Muscle of leg (tissue), 11 donors: Measurements from ENCODE around the gene CAPZB. TPM values are rescaled to one million over a fixed set of nuclear protein-coding genes. Genes with fewer than 3 reads are reported as not detected.
A peak's percentile ranks its signal among the peaks of the same experiment; 100 is the strongest.

Experiments
- DNase-seq: peaks from one replicate; pipeline ENCODE4 v3.0.0; 2013
- H3K27ac ChIP-seq: one replicate; pipeline ENCODE4 v1.5.1; 2013; ENCODE audit warnings: mild to moderate bottlenecking, low read length, control low read depth
- H3K27me3 ChIP-seq: one replicate; pipeline ENCODE4 v1.6.1; 2013; ENCODE audit warnings: low read length; ENCODE audit not compliant: control insufficient read depth, insufficient read depth
- H3K36me3 ChIP-seq: one replicate; pipeline ENCODE4 v1.6.1; 2013; ENCODE audit warnings: low read length; ENCODE audit not compliant: control insufficient read depth, insufficient read depth
- H3K4me1 ChIP-seq: one replicate; pipeline ENCODE4 v1.6.1; 2013; ENCODE audit warnings: low read length; ENCODE audit not compliant: control insufficient read depth, insufficient read depth
- H3K4me3 ChIP-seq: one replicate; pipeline ENCODE4 v1.5.1; 2013; ENCODE audit warnings: low read length, control low read depth
- H3K9me3 ChIP-seq: replicated peaks from 2 replicates; pipeline ENCODE4 v1.6.1; 2013; ENCODE audit warnings: low read depth, low read length; ENCODE audit not compliant: control insufficient read depth
- WGBS: methylation state at CpG from one replicate; pipeline ENCODE4 v1.1.5; 2013; ENCODE audit warnings: missing lambda C conversion rate; ENCODE audit not compliant: insufficient coverage; 5-methylcytosine and 5-hydroxymethylcytosine counted together
- polyA plus RNA-seq, 8 donors: library from polyadenylated mRNA; unstranded; fragments of 120-200 nt; gene quantifications; one replicate each; pipeline versions ENCODE4 v1.2.1 to v1.2.3, GENCODE V29; 2013; ENCODE audit warnings: inconsistent platforms in 1 of 8, low replicate concordance in 1 of 8; ENCODE audit not compliant: insufficient read length in 8 of 8, insufficient read depth in 1 of 8
- total RNA-seq: library from RNA; stranded (reverse); fragments of 120-200 nt; gene quantifications from one replicate; pipeline ENCODE4 v1.2.4, GENCODE V29; 2013

The CAPZB gene
- total and polyA plus RNA-seq, 9 donors = 85.8 to 296 (median 267) TPM

DNA sequence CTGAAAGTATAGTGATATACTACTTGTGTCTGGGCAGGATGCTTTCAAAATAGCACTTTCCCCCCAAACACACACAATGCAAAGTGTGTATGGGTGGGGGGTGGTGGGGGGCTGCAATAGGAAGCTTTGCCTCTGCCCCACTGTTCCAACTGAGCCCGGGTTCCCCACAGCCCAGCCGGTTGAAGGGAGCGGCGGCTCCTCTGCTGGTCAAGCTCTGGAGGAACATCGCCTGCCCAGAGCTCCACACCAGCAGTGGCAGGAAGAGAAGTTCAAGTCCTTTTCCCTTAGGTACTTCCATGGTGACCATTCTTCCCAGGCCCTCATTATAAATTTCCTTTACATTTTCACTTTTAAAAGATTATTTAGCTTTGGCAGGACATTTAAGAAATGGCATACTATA is 74.9 kb downstream of the CAPZB start:
- Histone ChIP-seq H3K27ac (no peak overlapping the region), H3K9me3 (no peaks in the 10 kb centered on the region), H3K4me3 (no peak overlapping the region), H3K27me3 (no peaks in the 10 kb centered on the region), H3K4me1 (peaks cover 54% of the 10 kb centered on the region), H3K36me3 (peaks cover 12% of the 10 kb centered on the region)
- 73% methylated on average over 4 of the region's 5 CpGs for WGBS
- DNase-seq = no peak

DNA sequence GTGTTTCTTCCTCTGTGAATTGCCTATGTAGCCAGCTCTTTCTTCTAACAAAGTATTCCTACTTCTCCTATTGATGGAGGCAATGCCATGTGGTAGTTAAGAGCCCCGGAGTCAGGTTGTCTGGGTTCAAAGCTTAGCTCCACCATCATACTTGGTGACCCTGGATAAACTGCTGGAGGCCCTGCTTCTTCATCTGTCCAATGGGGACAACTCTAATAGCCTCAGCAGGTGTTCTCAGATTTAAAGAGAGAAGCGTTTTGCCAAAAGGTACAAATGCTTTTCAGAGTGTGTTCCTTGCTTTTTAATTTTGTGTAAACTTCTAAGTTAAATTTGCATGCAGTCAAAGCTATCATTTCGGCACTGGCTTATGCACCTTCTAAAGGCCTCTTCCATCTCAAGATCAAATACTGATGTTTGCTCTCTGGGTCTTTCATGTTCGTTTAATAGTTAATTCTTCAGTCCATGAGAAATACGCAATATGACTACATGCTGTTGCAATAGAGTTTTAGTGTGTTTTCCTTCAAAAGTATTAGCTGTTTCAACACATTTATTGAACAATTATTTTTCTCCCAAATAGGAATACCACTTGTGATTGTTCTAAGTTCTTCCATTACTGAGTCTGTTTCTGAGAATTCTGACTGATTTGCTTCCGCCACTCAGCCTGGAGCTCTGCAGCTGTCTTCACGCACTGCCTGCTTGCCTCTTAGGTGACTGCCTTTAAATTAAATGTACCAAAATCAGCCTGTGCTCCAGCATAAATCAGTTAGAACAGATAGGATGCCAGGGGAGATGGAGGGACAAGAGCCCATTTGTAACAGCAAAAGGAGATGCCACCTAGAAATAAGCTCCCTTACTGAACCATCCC is 75.6 kb downstream of the CAPZB start:
- Histone ChIP-seq H3K4me1 (peaks cover 55% of the 10 kb centered on the region), H3K27ac (no peak overlapping the region), H3K36me3 (peaks cover 12% of the 10 kb centered on the region), H3K27me3 (no peaks in the 10 kb centered on the region), H3K9me3 (no peaks in the 10 kb centered on the region), H3K4me3 (no peak overlapping the region)
- DNase-seq = no peak
- 100% methylated on average over 2 of the region's 7 CpGs for WGBS

DNA sequence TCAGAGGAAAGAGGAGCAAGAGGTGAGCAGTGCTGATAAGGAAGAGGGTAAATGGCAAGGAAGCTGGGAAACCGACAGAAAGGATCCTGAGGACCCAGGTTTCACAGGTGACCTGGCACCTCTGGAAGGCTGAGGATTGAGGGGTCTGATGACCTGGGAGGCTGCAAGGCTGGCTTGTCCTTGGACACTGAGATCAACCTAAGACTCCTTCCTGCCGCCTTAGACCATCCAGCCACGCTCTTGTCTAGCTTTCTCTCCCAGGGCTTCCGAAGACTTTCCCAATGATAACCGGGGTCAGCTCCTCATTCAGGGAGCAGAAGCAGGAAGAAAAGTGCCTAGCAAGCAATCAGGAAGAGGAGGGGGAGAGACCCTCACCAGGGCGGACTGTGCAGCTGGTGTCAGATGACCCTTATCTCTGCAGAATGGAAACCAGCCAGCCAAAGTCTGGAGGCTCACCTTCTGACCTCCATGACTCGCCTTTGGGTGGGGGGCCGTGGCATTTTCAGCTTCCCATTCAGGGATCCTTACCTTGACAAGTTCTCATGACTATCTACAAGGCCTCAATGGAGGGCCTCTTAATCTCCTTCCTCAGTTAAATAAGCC is 77.7 kb downstream of the CAPZB start:
- Histone ChIP-seq H3K4me1 (peaks cover 37% of the 10 kb centered on the region), H3K4me3 (no peak overlapping the region), H3K27me3 (no peaks in the 10 kb centered on the region), H3K36me3 (peaks cover 12% of the 10 kb centered on the region), H3K27ac (no peak overlapping the region), H3K9me3 (no peaks in the 10 kb centered on the region)
- WGBS = 68% methylated on average over 7 of the region's 8 CpGs
- no peak for DNase-seq

DNA sequence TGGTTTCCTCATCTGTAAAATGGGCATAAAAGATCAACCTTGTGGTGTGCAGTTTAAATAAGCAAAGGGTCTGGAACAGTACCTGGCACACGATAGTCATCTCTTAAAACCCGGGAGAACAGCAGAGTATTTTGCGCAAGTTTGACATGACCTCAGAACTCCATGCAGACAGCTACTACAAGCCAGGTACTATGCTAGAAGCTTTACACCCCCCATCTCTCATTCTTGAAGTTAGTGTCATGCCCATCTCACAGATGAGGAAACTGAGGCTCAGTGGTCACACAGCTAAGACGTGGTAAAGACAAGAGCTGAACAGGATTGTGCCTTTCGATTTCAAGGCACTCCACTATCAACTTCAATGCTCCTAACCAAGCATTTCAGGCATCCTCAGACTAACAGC is 78.7 kb downstream of the CAPZB start:
- no peak for DNase-seq
- peaks cover 40% of the 10 kb centered on the region for H3K4me1 ChIP-seq
- H3K27ac ChIP-seq = no peak overlapping the region

DNA sequence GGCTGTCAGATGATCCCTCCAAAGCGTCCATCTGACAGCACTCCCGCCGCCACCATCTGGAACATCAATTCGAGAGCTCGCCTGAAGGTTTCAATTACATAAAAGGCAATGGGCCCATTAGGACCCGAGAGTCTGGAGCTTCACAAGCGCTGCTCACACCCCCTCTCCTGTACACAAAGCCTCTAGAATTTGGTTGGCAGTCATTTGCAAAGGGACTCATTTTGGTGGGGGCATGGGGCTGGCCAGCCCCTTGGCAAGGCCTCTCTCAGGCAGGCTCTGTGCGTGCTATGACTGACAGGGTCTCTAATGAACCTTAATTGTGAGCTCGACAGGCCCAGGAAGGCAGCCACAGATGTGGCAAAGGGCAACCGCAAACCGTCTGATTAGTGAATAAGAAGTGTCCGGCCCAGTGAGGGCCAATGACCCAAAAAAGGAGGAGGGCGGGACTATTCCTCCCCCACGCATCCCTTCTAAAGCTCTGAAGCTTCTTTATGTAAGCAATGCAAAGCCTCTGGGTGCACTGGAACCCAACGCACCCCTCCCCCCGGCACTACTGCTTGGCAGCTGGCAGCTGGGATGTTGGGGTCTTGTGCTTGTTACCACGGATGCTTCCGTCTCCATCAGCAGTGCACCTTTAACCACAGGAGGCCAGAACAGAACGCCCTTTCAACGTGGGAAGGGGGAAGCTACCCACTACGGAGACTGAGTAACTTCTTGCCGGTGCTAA is 79.4 kb downstream of the CAPZB start:
- H3K4me1 ChIP-seq = peaks cover 43% of the 10 kb centered on the region
- DNase-seq = peak; percentile 93

More for the DNA sequence above, 78.7 kb downstream of the CAPZB start:
- Histone ChIP-seq H3K36me3 (peaks cover 11% of the 10 kb centered on the region), H3K27me3 (no peaks in the 10 kb centered on the region), H3K9me3 (no peaks in the 10 kb centered on the region), H3K4me3 (no peak overlapping the region)
- no CpG with 5 or more reads among the region's 5 CpGs for WGBS

DNA sequence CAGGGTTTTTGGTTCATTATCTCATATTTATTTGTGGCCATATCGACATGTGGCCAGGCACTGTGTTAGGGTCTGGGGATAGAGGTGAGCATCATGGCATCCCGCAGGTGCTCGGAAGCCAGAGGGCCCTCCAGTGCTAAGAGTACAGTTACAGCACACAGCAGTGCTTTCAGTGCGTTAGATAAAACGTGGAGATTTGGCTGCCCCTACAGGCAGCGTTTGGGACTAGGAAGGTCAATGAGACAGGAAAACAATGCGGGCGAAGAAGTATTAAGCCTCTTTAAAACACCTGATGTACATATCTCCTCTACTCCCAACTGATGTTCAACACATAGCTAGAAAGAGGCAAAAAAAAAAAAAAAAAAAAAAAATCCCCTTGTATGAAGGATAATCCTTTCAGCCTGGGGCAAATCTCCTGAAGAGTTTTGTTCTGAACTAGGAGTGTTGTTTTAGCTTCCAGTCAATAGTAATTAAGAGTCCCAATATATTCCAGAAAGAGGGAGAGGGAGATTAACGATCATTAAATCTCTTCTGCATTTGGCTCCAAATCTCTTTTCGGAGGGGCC is 80.1 kb downstream of the CAPZB start:
- peak; percentile 79 for DNase-seq
- H3K4me3 ChIP-seq = no peak overlapping the region
- peak overlapping the region; percentile 80 for H3K27ac ChIP-seq
- WGBS = 10% methylated on average over 3 of the region's 10 CpGs
- H3K27me3 ChIP-seq = no peaks in the 10 kb centered on the region
- H3K36me3 ChIP-seq = peaks cover 11% of the 10 kb centered on the region
- H3K9me3 ChIP-seq = no peaks in the 10 kb centered on the region
- H3K4me1 ChIP-seq = peaks cover 49% of the 10 kb centered on the region

More for the DNA sequence above, 79.4 kb downstream of the CAPZB start:
- H3K27me3 ChIP-seq = no peaks in the 10 kb centered on the region
- no peaks in the 10 kb centered on the region for H3K9me3 ChIP-seq
- no peak overlapping the region for H3K4me3 ChIP-seq
- peak overlapping the region; percentile 80 for H3K27ac ChIP-seq
- 14% methylated on average over 10 of the region's 22 CpGs for WGBS
- peaks cover 11% of the 10 kb centered on the region for H3K36me3 ChIP-seq

DNA sequence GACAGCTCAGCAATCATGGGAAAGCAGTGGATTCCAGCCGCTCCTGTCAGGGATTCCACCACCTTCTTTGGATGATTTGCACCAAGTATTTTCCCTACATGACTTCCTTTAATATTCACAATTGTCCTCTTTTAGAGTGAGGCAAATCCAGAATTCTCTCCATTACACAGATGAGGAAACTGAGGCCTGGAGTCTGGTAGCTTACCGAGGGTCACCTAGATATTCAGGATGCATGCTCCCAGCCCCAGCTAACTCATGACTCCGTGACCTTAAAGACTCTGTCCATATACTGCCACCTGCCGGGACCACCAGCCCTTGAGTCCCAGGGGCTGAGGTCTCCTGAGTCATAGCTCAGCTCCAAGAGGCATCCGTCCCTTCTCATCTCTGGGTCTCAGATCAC is 80.6 kb downstream of the CAPZB start:
- no peak overlapping the region for H3K4me3 ChIP-seq
- WGBS = 70% methylated on average over 3 of the region's 5 CpGs
- H3K27me3 ChIP-seq = no peaks in the 10 kb centered on the region
- no peak for DNase-seq
- no peak overlapping the region for H3K27ac ChIP-seq
- H3K36me3 ChIP-seq = peaks cover 11% of the 10 kb centered on the region
- H3K4me1 ChIP-seq = peaks cover 53% of the 10 kb centered on the region
- H3K9me3 ChIP-seq = no peaks in the 10 kb centered on the region

DNA sequence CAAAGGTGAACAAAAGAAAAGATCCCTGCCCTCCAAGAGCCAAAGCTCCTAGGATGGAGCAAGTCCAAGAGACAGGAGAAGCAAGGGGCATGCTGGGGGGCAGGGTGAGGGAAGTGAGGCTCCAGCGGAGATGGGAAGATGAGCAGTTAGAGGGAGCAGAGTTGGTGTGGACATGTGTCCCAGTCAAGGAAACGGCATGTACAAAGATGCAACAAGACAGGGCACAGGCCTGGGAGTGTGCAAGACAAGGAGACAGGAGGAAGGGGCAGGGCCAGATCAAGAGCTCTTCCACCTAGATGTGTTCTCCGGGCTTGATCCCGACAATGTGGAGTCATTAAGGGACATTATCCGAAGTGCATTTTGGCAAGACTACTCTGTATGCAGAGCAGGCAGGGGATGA is 82.1 kb downstream of the CAPZB start:
- no peaks in the 10 kb centered on the region for H3K9me3 ChIP-seq
- 74% methylated on average over 3 of the region's 5 CpGs for WGBS
- H3K4me1 ChIP-seq = peaks cover 52% of the 10 kb centered on the region
- DNase-seq = no peak
- no peak overlapping the region for H3K4me3 ChIP-seq
- no peaks in the 10 kb centered on the region for H3K27me3 ChIP-seq
- peaks cover 10% of the 10 kb centered on the region for H3K36me3 ChIP-seq
- no peak overlapping the region for H3K27ac ChIP-seq

DNA sequence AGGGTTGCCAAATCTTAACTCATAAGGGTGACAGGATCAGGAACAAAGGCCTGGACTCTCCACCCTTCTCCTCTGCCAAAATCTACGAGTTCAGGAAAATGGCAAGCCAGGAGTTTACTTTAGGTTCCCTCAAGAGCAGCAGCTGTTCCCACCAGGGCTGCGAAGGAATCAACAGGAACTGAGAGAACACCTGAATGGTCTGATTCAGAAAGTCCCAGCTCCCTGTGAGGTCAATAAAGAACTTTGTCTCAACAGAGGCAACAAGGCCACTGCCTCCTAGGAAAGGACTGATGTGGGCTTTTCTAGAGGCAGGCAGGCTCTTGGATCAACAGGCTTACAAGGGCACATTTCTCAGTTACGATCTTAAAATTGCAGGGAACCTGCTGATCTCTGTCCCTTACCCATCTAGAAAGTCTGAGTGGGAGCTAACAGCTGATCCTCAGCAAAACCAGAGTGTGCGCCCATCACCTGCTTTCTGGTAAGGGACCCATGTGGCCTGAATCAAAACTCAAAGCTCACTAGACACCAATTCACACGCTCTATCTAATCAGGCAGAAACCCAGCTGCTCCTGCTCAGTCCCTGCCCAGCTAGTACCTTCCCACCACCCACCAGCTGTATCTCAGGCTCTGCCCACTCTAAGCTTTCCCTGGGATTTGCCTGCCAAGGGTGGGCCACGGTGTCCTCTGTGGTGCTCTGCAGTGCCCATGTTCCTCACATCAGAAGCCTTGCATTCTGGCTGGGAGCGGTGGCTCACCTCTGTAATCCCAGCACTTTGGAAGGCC is 83.1 kb downstream of the CAPZB start:
- WGBS = 65% methylated on average over 6 of the region's 7 CpGs
- Histone ChIP-seq H3K27ac (no peak overlapping the region), H3K9me3 (no peaks in the 10 kb centered on the region), H3K4me3 (no peak overlapping the region), H3K27me3 (no peaks in the 10 kb centered on the region), H3K36me3 (peaks cover 11% of the 10 kb centered on the region), H3K4me1 (peaks cover 44% of the 10 kb centered on the region)
- DNase-seq = no peak
